ENCODE measurements around the gene FBRS. TPM values are rescaled to one million over a fixed set of nuclear protein-coding genes. Genes with fewer than 3 reads are reported as not detected.

FBRS gene
- total and polyA plus RNA-seq, 8 donors = 19.7 to 185 (median 26.3) TPM

- Histone ChIP-seq H3K27ac (no peak overlapping the region), H3K27me3 (no peaks in the 10 kb centered on the region), H3K36me3 (peaks cover 76 to 94% (median 88%) of the 10 kb centered on the region in 4 donors), H3K4me1 (peaks cover 7 to 35% (median 28%) of the 10 kb centered on the region in 4 donors), H3K9me3 (no peaks in the 10 kb centered on the region), H3K4me3 (no peak overlapping the region)
- WGBS, 5 donors = 88 to 97% (median 91%) methylated on average over 9 to 11 of the region's 11 CpGs
- intact Hi-C loops (cut with DNase I; ENCODE audit: low total_unique reads) = no loop called here
- TF ChIP-seq, protein P1, sequence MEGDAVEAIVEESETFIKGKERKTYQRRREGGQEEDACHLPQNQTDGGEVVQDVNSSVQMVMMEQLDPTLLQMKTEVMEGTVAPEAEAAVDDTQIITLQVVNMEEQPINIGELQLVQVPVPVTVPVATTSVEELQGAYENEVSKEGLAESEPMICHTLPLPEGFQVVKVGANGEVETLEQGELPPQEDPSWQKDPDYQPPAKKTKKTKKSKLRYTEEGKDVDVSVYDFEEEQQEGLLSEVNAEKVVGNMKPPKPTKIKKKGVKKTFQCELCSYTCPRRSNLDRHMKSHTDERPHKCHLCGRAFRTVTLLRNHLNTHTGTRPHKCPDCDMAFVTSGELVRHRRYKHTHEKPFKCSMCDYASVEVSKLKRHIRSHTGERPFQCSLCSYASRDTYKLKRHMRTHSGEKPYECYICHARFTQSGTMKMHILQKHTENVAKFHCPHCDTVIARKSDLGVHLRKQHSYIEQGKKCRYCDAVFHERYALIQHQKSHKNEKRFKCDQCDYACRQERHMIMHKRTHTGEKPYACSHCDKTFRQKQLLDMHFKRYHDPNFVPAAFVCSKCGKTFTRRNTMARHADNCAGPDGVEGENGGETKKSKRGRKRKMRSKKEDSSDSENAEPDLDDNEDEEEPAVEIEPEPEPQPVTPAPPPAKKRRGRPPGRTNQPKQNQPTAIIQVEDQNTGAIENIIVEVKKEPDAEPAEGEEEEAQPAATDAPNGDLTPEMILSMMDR (IDR thresholded peaks at IDR 0.05) = no peak
- no peak for TF ChIP-seq EP300 (IDR thresholded peaks at IDR 0.05)
- no peak for TF ChIP-seq POLR2AphosphoS5 (IDR thresholded peaks at IDR 0.05)
- no peak for TF ChIP-seq POLR2A (IDR thresholded peaks at IDR 0.05)
- no peak for DNase-seq
Measured at GRCh38 chr16:30667361-30667905, 9.2 kb downstream of the FBRS start.

- H3K4me3 ChIP-seq = no peak overlapping the region
- no peak overlapping the region for H3K27ac ChIP-seq
- H3K9me3 ChIP-seq = no peaks in the 10 kb centered on the region
- WGBS, 5 donors = 82 to 96% (median 90%) methylated on average over 6 to 12 of the region's 12 CpGs
- no peaks in the 10 kb centered on the region for H3K27me3 ChIP-seq
- H3K36me3 ChIP-seq = peaks cover 66 to 85% (median 78%) of the 10 kb centered on the region in 4 donors
- TF ChIP-seq EP300 (IDR thresholded peaks at IDR 0.05) (no peak), POLR2A (IDR thresholded peaks at IDR 0.05) (no peak), POLR2AphosphoS5 (IDR thresholded peaks at IDR 0.05) (no peak)
- TF ChIP-seq, protein P1 (IDR thresholded peaks at IDR 0.05) = no peak
- DNase-seq = no peak
- intact Hi-C loops (cut with DNase I; ENCODE audit: low total_unique reads) = no loop called here
- H3K4me1 ChIP-seq = peaks cover 5 to 26% (median 19%) of the 10 kb centered on the region in 4 donors
Measured at GRCh38 chr16:30668393-30668792, 10.2 kb downstream of the FBRS start.

DNA sequence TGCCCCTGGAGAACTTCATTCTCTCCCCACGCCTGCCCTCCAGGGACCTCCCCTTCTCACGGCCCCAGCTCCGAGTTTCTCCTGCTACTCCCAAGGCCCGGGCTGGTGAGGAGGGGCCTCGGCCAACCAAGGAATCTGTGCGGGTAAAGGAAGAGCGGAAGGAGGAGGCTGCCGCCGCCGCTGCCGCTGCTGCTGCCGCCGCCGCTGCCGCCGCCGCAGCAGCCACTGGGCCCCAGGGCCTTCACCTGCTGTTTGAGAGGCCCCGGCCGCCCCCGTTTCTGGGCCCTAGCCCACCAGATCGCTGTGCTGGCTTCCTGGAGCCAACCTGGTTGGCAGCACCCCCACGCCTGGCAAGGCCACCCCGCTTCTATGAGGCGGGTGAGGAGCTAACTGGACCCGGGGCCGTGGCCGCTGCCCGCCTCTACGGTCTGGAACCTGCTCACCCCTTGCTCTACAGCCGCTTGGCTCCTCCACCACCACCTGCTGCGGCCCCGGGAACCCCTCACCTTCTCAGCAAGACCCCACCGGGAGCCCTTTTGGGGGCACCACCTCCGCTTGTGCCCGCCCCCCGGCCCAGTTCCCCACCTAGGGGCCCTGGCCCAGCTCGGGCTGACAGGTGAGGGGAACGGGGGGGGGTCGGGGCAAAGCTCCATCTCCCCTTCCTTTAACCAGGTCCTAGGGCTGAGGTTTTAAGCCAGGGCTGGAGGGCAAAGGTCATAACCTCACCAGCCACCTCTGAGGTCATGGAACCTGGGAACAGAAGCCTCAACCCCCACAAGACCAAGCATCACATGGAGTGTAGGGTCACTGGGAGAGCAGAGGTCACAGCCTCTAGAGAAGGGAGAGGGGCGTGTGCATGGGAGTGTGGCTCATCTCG is 11.0 kb downstream of the FBRS start:
- intact Hi-C loops (cut with DNase I; ENCODE audit: low total_unique reads) = no loop called here
- H3K27ac ChIP-seq = no peak overlapping the region
- no peak overlapping the region for H3K4me3 ChIP-seq
- WGBS, 5 donors = 90 to 94% (median 92%) methylated on average over 30 to 41 of the region's 41 CpGs
- no peak for DNase-seq
- H3K4me1 ChIP-seq = peaks cover 0 to 17% (median 11%) of the 10 kb centered on the region in 4 donors
- TF ChIP-seq EP300 (IDR thresholded peaks at IDR 0.05) (no peak), POLR2A (IDR thresholded peaks at IDR 0.05) (no peak), POLR2AphosphoS5 (IDR thresholded peaks at IDR 0.05) (no peak)
- TF ChIP-seq, protein P1 (IDR thresholded peaks at IDR 0.05) = no peak
- H3K36me3 ChIP-seq = peaks cover 59 to 76% (median 69%) of the 10 kb centered on the region in 4 donors
- H3K27me3 ChIP-seq = no peaks in the 10 kb centered on the region
- H3K9me3 ChIP-seq = no peaks in the 10 kb centered on the region

- Histone ChIP-seq H3K27me3 (no peaks in the 10 kb centered on the region), H3K27ac (no peak overlapping the region), H3K4me3 (no peak overlapping the region), H3K9me3 (no peaks in the 10 kb centered on the region), H3K36me3 (peaks cover 50 to 67% (median 60%) of the 10 kb centered on the region in 4 donors), H3K4me1 (peaks cover 0 to 8% (median 4%) of the 10 kb centered on the region in 4 donors)
- WGBS, 5 donors = 76 to 85% (median 82%) methylated on average over 13 to 14 of the region's 14 CpGs
- TF ChIP-seq POLR2A (IDR thresholded peaks at IDR 0.05) (no peak), POLR2AphosphoS5 (IDR thresholded peaks at IDR 0.05) (no peak), EP300 (IDR thresholded peaks at IDR 0.05) (no peak)
- TF ChIP-seq, protein P1 (IDR thresholded peaks at IDR 0.05) = no peak
- DNase-seq = no peak
- intact Hi-C loops (cut with DNase I; ENCODE audit: low total_unique reads) = no loop called here
Measured at GRCh38 chr16:30669903-30670824, 11.9 kb downstream of the FBRS start.
